Ishikawa (cell line): ENCODE data around the gene SMIM29.

ENCODE experiments used
- CEBPB ChIP-seq: IDR thresholded peaks from 2 replicates; pipeline ENCODE4 v1.6.1; 2012
- CREB1 ChIP-seq: IDR thresholded peaks from 2 replicates; pipeline ENCODE4 v1.6.1; 2012; ENCODE audit warnings: low read depth
- EP300 ChIP-seq: IDR thresholded peaks from 2 replicates; pipeline ENCODE4 v1.6.1; 2012; ENCODE audit warnings: borderline replicate concordance
- FOXM1 ChIP-seq: IDR thresholded peaks from 2 replicates; pipeline ENCODE4 v1.6.1; 2012; ENCODE audit warnings: low read depth, borderline replicate concordance
- MAX ChIP-seq: IDR thresholded peaks from 2 replicates; pipeline ENCODE4 v1.6.1; 2012
- RAD21 ChIP-seq: IDR thresholded peaks from 2 replicates; pipeline ENCODE4 v1.6.1; 2012; ENCODE audit warnings: low read depth
- TAF1 ChIP-seq: IDR thresholded peaks from 2 replicates; pipeline ENCODE4 v1.6.1; 2012; ENCODE audit warnings: low read depth, mild to moderate bottlenecking
- TCF12 ChIP-seq: IDR thresholded peaks from 2 replicates; pipeline ENCODE4 v1.6.1; 2012; ENCODE audit warnings: low read depth
- YY1 ChIP-seq: IDR thresholded peaks from 2 replicates; pipeline ENCODE4 v1.6.1; 2012; ENCODE audit warnings: low read depth
- TF ChIP-seq, protein P1 (sequence below): IDR thresholded peaks from 2 replicates; pipeline ENCODE4 v1.6.1; 2012; ENCODE audit warnings: low read depth, mild to moderate bottlenecking
- TF ChIP-seq, protein P2 (sequence below): IDR thresholded peaks from 2 replicates; pipeline ENCODE4 v1.6.1; 2012

- TF ChIP-seq CEBPB, result no peak
- TF ChIP-seq TCF12, result no peak
- no peak for TF ChIP-seq MAX
- no peak for TF ChIP-seq CREB1
- TF ChIP-seq, protein P1, sequence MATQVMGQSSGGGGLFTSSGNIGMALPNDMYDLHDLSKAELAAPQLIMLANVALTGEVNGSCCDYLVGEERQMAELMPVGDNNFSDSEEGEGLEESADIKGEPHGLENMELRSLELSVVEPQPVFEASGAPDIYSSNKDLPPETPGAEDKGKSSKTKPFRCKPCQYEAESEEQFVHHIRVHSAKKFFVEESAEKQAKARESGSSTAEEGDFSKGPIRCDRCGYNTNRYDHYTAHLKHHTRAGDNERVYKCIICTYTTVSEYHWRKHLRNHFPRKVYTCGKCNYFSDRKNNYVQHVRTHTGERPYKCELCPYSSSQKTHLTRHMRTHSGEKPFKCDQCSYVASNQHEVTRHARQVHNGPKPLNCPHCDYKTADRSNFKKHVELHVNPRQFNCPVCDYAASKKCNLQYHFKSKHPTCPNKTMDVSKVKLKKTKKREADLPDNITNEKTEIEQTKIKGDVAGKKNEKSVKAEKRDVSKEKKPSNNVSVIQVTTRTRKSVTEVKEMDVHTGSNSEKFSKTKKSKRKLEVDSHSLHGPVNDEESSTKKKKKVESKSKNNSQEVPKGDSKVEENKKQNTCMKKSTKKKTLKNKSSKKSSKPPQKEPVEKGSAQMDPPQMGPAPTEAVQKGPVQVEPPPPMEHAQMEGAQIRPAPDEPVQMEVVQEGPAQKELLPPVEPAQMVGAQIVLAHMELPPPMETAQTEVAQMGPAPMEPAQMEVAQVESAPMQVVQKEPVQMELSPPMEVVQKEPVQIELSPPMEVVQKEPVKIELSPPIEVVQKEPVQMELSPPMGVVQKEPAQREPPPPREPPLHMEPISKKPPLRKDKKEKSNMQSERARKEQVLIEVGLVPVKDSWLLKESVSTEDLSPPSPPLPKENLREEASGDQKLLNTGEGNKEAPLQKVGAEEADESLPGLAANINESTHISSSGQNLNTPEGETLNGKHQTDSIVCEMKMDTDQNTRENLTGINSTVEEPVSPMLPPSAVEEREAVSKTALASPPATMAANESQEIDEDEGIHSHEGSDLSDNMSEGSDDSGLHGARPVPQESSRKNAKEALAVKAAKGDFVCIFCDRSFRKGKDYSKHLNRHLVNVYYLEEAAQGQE, result no peak
- TF ChIP-seq EP300, result no peak
- no peak for TF ChIP-seq FOXM1
- TF ChIP-seq TAF1, result no peak
- TF ChIP-seq YY1, result no peak
- TF ChIP-seq, protein P2, sequence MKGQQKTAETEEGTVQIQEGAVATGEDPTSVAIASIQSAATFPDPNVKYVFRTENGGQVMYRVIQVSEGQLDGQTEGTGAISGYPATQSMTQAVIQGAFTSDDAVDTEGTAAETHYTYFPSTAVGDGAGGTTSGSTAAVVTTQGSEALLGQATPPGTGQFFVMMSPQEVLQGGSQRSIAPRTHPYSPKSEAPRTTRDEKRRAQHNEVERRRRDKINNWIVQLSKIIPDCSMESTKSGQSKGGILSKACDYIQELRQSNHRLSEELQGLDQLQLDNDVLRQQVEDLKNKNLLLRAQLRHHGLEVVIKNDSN, result no peak
- TF ChIP-seq RAD21, result no peak
Observed at GRCh38 chr6:34276881-34277762, 28.3 kb upstream of the SMIM29 start.
